ENCODE measurements around the gene C6orf163.

DNA sequence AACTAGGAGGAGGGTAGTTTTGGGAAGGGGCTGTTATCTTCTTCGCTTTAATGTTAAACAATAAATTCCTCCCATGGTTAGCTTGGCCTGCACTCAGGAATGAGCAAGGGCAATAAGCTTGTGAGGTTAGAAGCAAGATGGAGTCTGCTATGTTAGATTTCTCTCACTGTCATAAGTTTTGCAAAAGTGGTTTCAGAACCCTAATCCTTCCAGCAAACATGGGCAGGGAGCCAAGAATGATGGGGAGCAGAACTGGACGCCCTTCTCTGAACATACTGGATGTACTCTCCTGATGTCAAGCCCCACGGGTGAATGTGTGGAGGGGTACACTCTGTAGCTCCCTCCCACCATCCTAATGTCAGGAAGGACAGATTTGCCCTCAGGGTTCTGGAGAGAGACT is 22.3 kb downstream of the C6orf163 start:
- TF ChIP-seq, protein P1, sequence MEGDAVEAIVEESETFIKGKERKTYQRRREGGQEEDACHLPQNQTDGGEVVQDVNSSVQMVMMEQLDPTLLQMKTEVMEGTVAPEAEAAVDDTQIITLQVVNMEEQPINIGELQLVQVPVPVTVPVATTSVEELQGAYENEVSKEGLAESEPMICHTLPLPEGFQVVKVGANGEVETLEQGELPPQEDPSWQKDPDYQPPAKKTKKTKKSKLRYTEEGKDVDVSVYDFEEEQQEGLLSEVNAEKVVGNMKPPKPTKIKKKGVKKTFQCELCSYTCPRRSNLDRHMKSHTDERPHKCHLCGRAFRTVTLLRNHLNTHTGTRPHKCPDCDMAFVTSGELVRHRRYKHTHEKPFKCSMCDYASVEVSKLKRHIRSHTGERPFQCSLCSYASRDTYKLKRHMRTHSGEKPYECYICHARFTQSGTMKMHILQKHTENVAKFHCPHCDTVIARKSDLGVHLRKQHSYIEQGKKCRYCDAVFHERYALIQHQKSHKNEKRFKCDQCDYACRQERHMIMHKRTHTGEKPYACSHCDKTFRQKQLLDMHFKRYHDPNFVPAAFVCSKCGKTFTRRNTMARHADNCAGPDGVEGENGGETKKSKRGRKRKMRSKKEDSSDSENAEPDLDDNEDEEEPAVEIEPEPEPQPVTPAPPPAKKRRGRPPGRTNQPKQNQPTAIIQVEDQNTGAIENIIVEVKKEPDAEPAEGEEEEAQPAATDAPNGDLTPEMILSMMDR (IDR thresholded peaks at IDR 0.05): no peak
- TF ChIP-seq POLR2A (IDR thresholded peaks at IDR 0.05): no peak
